Left lobe of liver (tissue), 2 donors: Measurements from ENCODE around the gene MBD4. TPM values are rescaled to one million over a fixed set of nuclear protein-coding genes. Genes with fewer than 3 reads are reported as not detected.
"Not testable (repeated sequence)": the region's sequence is repeated elsewhere in the genome, so short reads cannot be mapped to it uniquely, and the experiment has no call there.

Source experiments
- ATAC-seq: fragments of 200-7000 bp; cut with Tn5 transposase; one replicate; pipeline ENCODE4 v1.9.1; 2020; ENCODE audit warnings: mild to moderate bottlenecking, moderate library complexity
- DNase-seq: peaks from one replicate; pipeline ENCODE4 v3.0.0-alpha.2; 2020; ENCODE audit warnings: low spot score
- total RNA-seq: library from RNA; stranded (reverse); gene quantifications from one replicate; pipeline ENCODE4 v1.2.1, GENCODE V29; 2021
- donor health status: DM: no; HTN: no; CAD: no; lungs with moderate emphysema.
- donor health status: DM: no; HTN: yes; CAD: no.

MBD4 gene
- total RNA-seq, 1 donor from 2014 or later, result 16.5 TPM

DNA sequence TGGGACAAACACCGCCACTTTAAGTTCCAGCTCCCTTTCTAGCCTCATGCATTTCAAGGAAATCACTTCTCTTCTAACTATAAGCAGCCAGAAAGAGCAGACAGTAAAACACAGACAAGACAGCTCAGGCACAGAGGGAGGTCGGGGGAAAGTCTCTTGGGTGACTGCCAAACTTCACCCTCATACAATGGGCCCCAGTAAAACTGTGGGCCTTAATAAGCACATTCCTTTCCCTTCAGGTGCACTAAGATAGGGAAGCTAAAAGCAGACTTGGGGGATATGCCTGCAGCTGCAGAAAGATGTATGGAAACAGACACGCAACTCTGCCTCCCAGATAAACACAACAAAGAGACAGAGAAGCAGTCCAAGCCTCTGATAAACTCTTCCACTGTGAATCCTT is 26.5 kb downstream of the MBD4 start:
- peak; percentile 4 for ATAC-seq
- not testable (repeated sequence) for DNase-seq

- ATAC-seq (no peak), DNase-seq (no peak)
Observed at GRCh38 chr3:129412542-129413198, 27.1 kb downstream of the MBD4 start.

GRCh38 chr3:129410971-129411370 is 28.8 kb downstream of the MBD4 start:
- ATAC-seq, result no peak
- DNase-seq, result no peak

GRCh38 chr3:129409541-129409940 is 30.2 kb downstream of the MBD4 start:
- ATAC-seq (no peak), DNase-seq (no peak)

- no peak for DNase-seq
Observed at GRCh38 chr3:129404610-129405009, 35.1 kb downstream of the MBD4 start.

GRCh38 chr3:129404130-129404529 is 35.6 kb downstream of the MBD4 start:
- ATAC-seq (no peak), DNase-seq (no peak)

More at GRCh38 chr3:129404610-129405009, 35.1 kb downstream of the MBD4 start:
- no peak for ATAC-seq

GRCh38 chr3:129403450-129403849 is 36.3 kb downstream of the MBD4 start:
- ATAC-seq (no peak), DNase-seq (no peak)

- DNase-seq, result no peak
- no peak for ATAC-seq
Observed at GRCh38 chr3:129402616-129403015, 37.1 kb downstream of the MBD4 start.

DNA sequence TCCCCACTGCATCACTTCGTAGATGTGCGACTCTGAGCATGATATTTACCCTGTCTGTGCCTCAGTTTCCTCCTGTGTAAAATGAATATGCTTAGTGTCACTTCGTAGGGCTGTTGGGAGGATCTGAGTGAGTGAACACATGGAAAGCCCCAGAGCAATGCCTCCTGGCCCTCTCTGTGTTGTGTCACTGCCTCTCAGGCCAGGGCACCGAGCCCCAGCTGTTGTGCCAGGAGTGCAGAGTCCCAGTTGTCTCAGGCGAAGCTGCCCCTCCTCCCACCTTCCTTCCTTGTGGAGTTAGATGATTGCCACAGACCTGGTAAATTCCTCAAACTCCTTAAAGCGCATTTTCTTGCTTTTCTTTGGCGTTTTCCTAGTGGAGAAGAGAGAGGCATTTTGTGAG is 37.5 kb downstream of the MBD4 start:
- DNase-seq (peak; percentile 82), ATAC-seq (peak; percentile 81)

- ATAC-seq, result no peak
Observed at GRCh38 chr3:129399895-129400357, 39.8 kb downstream of the MBD4 start.

GRCh38 chr3:129399145-129399894 is 40.4 kb downstream of the MBD4 start:
- peak; percentile 87 for ATAC-seq
- peak; percentile 84 for DNase-seq

More at GRCh38 chr3:129399895-129400357, 39.8 kb downstream of the MBD4 start:
- no peak for DNase-seq

- DNase-seq (no peak), ATAC-seq (peak; percentile 8)
Observed at GRCh38 chr3:129398803-129399144, 41.0 kb downstream of the MBD4 start.

GRCh38 chr3:129393760-129394564 is 45.8 kb downstream of the MBD4 start:
- DNase-seq, result not testable (repeated sequence)
- ATAC-seq, result peak; percentile 55

DNA sequence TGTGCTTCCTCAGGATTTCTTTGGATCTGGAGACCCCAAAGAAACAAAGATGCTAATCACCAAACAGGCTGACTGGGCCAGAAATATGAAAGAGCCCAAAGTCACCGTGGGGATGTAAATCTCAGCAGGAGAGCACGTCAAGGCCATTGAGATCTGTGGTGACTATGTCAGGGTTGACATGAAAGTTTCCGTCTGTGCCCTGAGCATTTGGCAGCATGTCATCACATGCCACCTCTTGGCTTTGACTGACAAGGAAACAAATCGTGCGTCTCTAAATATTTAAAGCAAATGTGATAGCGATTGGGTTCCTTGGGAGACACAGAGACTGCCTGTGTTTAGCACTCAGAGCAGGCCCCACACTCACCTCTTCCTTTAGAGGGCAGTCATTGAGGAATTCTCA is 46.5 kb downstream of the MBD4 start:
- no peak for ATAC-seq
- no peak for DNase-seq

- DNase-seq, ATAC-seq: not testable (repeated sequence)
Observed at GRCh38 chr3:129392106-129392887, 47.5 kb downstream of the MBD4 start.

DNA sequence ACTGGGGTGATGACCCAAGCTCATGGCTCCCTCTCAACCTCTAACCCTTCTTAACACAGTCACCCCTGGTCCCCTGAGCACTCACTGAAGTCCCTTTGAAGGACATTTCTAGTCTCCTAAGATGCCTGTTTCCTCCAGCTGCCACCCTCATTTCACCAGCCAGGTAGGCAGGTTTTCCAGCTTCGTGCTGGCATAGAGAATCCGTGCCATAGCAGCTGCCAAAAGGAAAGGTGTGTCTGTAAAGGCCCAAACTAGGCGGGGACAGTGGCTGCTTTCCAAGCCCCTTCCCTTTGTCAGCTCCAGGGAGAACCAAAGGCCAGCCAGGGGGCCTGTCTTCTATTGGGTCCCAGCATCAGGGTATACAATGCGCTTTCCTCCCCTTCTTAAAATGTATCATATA is 48.2 kb downstream of the MBD4 start:
- not testable (repeated sequence) for DNase-seq, ATAC-seq

- ATAC-seq (no peak), DNase-seq (no peak)
Observed at GRCh38 chr3:129389572-129389937, 50.2 kb downstream of the MBD4 start.

DNA sequence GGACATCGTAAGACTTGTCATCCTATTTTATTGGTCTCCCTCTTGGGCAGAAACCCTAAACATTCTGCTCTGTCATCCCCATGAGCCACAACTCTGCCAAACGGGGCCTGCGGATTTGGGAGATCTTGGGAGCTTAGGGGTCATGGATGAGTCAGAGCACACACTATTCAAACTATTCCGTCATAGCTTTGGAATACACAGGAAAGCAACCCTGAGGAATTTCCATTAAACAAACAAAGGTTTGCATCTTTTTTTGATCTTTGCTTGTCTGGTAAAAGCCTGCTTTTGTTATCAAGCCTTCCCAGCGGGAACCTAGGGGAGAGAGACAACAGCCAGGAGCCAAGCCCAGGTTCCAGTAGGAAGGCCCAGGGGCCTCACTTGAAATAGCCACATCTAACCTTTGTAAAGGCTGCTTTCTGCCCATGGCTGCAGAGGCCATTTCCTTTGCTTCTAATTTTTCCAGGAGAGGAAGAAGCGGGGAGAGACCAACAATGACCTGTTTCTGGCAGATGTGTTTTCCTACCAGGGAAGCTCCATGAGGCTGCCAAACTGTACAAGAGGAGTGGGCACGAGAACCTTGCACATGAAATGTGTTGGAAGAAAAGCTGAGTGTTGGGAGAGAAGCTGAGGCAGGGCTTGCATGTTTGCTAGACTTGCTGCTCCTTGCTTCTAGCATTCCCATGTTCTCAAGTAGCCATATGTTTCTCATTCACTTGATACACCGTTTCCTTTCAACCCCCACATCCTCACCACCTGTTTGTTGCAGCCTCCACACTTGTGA is 50.8 kb downstream of the MBD4 start:
- ATAC-seq, result peak; percentile 12
- DNase-seq, result not testable (repeated sequence)

- no peak for DNase-seq
- no peak for ATAC-seq
Observed at GRCh38 chr3:129387487-129387886, 52.3 kb downstream of the MBD4 start.

- ATAC-seq (no peak), DNase-seq (no peak)
Observed at GRCh38 chr3:129386984-129387383, 52.8 kb downstream of the MBD4 start.
